Right ventricle myocardium superior (tissue), 1 donor: ENCODE results near the gene TTC9C. TPM values are rescaled to one million over a fixed set of nuclear protein-coding genes. Genes with fewer than 3 reads are reported as not detected.

Source experiments
- ATAC-seq: fragments of 200-7000 bp; cut with Tn5 transposase; one replicate; pipeline ENCODE4 v1.9.1; 2020; ENCODE audit warnings: mild to moderate bottlenecking; ENCODE audit not compliant: poor library complexity
- DNase-seq: peaks from one replicate; pipeline ENCODE4 v3.0.0-alpha.2; 2020
- intact Hi-C: fragments of 100-400 bp; cut with DNase I; formaldehyde crosslinking; loops from one replicate; pipeline ENCODE4 v1.11.2; 2022
- total RNA-seq: library from RNA; stranded (reverse); fragmentation: NEBNext Ultra II Directional; extraction: Animal tissue kit (Norgen Biotek cat#: 25700); gene quantifications from one replicate; pipeline ENCODE4 v1.2.1, GENCODE V29; 2021
- donor health status: DM: no; HTN: yes; CAD: no; lungs with severe emphysema.

Gene TTC9C
- total RNA-seq, 1 donor from 2014 or later = 14.0 TPM

DNA sequence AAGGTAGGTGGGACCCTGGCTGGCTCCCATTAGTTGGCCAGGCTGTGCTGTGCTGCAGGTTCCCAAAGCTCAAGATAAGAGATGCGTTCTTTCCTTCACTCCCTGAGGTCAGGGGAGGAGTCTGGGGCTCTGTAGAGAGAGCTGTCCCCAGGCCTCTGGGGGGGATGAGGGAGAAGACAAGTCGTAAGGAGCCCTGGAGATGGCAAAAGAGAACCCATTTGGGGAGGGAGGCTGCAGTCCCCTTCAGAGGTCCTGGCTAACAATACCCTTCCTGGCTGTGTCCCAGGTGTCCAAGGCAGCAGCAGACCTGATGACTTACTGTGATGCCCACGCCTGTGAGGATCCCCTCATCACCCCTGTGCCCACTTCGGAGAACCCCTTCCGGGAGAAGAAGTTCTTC lies 19.9 kb upstream of the TTC9C start:
- DNase-seq = no peak
- no peak for ATAC-seq
- intact Hi-C loops = no loop called here

DNA sequence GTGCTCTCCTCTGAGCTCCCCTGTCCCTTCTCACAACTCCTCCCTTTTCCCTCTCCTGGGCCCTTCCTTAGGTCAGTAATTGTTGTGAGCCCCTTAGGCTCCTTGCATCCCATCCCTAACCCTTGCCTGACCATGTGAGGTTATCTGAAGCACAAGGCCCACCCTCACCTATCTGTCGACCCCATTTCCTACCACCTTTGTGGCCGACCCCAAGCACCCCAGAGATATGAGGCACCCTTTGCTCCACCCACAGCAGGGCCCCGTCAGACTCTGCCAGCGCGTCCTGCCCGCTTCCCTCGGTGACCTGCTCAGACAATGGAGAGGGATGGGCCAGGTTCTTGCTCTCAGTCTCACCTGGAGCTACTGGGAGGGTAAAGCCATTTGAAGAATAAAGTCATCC lies 19.5 kb upstream of the TTC9C start:
- ATAC-seq (no peak), DNase-seq (no peak)
- intact Hi-C loops = no loop called here

- intact Hi-C loops = no loop called here
- DNase-seq (peak; percentile 99), ATAC-seq (peak; percentile 85)
These were observed 18.9 kb upstream of the TTC9C start for GRCh38 chr11:62709247-62710000.

DNA sequence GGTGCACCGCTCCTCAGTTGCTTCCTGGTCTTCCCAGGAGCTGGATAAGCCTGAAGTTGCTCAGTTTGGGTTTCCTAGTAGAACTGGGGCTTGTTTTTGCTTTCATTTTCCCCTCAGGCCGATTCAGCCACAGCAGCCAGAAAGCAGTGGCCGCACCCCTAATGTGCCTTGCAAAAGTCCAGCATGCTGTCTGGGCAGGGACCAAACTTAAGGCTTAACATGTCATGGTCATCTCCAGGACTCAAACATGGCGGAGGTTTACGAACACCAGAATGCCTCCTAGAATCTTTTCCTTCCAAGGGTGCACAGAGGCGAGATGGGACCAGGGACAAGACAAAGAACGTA lies 18.3 kb upstream of the TTC9C start:
- no peak for ATAC-seq
- no peak for DNase-seq
- intact Hi-C loops = no loop called here

- intact Hi-C loops = no loop called here
- no peak for ATAC-seq
These were observed 15.9 kb upstream of the TTC9C start for GRCh38 chr11:62712276-62712812.

GRCh38 chr11:62712861-62713260 lies 15.4 kb upstream of the TTC9C start:
- ATAC-seq = no peak
- intact Hi-C loops = no loop called here

More at GRCh38 chr11:62712276-62712812, 15.9 kb upstream of the TTC9C start:
- no peak for DNase-seq

DNA sequence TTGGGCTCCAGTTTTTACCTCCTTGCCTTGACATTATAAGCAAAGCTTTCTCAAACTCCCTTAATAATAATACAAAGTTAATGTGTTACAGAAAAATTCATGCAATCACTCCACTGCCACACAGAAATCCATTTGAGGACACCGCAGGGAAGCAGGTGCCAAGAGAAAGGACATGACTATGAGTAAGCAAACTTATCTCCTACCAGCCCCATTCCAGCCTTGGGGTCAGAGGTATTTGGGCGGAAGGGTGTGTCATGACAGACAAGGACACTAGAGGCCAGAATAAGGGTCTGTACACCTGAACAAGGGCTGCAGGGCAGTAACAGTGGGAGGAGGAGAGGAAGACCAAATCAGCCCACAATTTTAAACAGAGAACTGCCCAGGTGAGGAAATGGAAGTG lies 14.9 kb upstream of the TTC9C start:
- DNase-seq = no peak
- ATAC-seq = peak; percentile 10
- intact Hi-C loops = no loop called here

More at GRCh38 chr11:62712861-62713260, 15.4 kb upstream of the TTC9C start:
- DNase-seq = no peak

DNA sequence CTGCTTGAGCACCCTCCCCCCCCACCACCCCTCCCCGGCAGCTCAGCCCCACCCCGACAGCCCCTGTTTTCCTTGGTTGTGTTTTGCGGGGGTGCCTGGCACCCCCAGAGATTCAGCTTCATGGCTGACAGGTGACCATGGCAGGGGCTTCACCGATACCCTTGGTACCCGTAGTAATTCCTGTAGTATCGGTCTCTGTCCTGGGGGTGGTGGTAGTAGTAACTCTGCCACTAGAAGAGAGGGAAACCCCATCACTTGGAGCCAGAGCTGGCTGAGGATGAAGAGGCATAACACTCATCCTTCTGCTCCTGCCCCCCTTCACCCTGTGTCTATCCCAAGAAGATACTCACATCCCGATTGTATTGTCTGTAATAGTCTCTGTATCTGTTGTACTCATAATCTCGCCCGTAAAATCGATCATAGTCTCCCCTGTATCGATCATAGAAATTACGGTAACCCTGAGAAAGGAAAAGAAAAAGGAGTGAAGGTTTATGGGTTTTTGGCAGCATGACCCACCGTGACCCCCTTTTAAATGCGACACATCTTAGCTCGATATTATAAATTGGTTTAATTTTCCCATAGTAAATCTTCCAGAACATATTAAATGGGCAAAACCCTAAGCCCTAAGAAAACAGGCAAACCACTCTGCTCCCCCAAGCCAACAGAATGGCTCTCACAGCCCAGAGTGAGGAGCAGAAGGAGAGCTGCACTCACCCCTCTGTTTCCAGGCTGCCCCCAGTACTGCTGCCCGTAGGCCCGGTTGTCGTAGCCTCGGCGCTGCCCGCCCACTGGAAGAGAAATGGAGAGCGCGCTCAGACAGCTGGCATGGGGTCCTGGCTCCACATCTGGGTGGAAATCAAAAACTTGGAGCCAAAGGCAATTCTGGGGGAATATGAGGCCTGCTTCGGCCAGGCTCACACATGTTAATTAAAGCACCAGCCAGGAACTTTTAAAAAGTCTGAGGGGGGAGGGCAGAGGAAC lies 12.8 kb upstream of the TTC9C start:
- intact Hi-C loops = no loop called here
- no peak for DNase-seq
- ATAC-seq = no peak

DNA sequence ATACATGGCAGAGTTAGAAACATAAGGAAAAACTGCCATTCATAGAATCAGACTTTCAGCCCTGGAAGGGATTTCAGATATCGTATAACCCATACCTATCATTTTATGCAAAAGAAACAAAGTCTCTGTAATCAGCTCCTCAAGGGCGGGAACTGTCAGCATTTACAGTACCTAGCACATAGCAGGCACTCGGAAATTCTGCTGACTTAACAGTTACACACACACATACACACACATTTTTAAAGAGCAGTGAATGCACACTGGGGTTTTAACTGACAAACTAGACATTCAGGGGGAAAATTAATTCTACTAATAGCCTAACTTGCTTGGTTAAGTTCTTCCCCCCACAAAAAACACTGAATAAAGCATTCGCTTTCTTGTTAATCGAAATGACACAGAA lies 12.1 kb upstream of the TTC9C start:
- ATAC-seq (no peak), DNase-seq (no peak)
- intact Hi-C loops = no loop called here

DNA sequence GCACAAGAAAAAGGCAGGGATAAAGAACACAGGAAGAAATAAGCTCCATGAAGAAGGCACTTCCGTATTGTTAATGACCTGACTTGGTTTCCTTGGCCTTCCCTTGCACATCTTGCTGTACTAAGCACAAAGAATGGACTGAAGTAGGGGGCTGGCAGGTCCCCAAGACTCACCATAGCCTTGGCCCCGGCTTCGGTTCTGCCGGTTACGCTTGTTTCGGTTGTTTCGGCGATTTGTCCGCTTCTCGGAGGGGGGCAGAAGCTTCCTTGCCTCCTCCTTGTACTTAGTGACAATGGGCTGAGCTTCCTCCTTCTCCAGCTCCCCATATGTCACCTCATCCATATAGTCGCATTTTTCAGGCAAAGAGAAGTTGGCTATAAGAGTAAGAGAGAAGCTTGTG lies 11.5 kb upstream of the TTC9C start:
- intact Hi-C loops = no loop called here
- no peak for ATAC-seq

DNA sequence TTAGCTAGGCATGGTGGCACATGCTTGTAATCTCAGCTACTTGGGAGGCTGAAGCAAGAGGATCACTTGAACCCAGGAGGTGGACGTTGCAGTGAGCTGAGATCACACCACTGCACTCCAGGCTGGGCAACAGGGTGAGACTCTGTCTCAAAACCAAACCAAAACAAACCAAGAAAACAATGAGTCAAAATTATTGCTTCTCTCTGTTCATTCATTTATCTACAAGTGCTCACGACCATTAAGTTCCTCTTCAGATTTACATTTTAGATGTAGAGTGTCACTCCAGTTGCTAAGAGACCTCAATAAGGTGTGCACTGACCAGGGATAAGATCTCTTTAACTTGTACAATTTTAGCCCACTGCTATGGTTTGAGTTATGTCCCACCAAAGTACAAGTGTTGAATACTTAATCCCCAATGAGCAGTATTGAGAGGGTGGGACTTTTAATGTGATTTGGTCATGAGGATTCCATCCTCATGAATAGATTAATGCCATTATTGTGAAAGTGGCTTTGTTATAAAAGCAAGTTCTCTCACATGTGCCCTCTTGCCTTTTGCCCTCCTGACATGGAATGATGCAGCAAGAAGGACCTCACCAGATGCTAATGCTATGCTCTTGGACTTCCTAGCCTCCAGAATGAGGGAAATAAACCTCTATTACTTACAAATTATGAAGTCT lies 8.8 kb upstream of the TTC9C start:
- no peak for DNase-seq
- ATAC-seq = no peak
- intact Hi-C loops = no loop called here

More for the DNA sequence above, 11.5 kb upstream of the TTC9C start:
- no peak for DNase-seq

DNA sequence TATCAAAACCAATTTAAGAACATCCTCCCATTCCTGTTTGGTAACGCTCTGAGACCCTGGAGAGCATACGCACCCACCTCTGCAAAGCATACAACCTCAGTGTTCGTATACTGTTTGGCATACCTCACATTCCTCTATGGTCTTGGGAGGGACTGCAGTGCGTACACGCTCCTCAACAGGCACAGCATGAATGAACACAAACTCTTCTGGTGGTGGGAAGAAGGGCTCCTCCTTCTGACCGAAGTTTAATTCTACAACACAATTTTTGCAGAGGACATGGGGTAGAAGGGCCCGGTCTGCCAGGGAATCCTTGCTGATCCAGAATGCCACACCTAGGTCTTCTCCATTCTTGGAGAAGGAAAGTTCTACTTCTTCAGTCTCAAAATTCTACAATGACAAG lies 6.3 kb upstream of the TTC9C start:
- ATAC-seq (no peak), DNase-seq (no peak)
- intact Hi-C loops = no loop called here

GRCh38 chr11:62724171-62724570 lies 4.1 kb upstream of the TTC9C start:
- ATAC-seq = no peak
- DNase-seq = no peak
- intact Hi-C loops = no loop called here

DNA sequence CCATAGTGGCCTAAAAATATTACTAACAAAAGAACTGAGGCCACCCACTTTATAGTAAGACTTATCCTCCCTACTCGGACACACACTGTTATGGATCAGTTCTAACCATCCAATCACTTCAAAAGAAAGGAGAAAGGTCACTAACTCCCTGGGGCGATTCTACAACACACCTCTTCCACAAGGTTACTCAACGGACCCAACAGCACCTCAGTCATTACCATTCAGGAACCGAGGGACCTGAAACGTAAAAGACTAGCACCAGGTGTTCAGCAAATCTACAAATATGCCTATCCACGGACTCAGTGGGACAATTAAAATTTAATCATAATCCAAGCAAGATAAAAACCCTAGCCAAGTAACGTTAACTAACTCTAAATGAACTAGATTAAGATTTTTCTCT lies 2.6 kb upstream of the TTC9C start:
- DNase-seq = no peak
- ATAC-seq = no peak
- intact Hi-C loops = no loop called here

DNA sequence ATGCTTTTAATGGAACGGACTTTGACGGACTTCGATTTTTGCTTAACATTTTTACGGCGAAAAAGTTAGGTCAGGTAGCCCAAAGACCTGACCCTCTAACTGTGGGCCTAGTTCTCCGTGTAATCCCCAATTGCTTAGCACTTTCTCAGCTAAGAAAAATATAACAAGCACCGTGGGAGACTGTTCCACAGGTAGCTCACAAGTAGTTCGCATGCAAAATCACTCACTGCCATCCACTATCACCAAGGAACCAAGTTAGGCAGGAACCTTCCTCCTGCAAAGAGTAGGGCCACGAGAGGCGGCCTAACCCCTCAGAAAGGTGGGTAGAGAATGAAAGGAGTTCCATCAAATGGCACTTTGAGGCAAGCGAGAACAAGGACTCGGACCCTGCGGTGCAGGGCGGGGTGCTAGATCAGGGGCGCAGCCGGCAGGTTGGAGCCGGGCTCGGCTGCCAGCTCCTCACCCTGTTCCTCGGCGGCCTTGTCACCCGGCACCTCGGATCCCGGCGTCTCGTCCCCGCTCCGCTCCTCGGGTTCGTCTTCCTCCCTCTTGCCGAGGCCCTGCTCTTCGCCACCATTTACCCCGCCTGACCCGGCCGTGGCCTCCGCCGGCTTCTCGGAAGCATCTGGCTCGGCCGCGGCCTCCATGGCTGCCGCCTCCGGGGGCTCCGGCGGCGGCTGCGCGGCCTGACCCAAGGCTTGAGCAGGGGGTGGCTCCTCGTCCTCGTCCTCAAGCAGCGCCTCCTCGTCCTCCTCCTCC lies 2.0 kb upstream of the TTC9C start:
- intact Hi-C loops = no loop called here
- DNase-seq (no peak), ATAC-seq (no peak)

GRCh38 chr11:62726915-62727164 lies 1.4 kb upstream of the TTC9C start:
- ATAC-seq (peak; percentile 3), DNase-seq (no peak)
- intact Hi-C loops = no loop called here

DNA sequence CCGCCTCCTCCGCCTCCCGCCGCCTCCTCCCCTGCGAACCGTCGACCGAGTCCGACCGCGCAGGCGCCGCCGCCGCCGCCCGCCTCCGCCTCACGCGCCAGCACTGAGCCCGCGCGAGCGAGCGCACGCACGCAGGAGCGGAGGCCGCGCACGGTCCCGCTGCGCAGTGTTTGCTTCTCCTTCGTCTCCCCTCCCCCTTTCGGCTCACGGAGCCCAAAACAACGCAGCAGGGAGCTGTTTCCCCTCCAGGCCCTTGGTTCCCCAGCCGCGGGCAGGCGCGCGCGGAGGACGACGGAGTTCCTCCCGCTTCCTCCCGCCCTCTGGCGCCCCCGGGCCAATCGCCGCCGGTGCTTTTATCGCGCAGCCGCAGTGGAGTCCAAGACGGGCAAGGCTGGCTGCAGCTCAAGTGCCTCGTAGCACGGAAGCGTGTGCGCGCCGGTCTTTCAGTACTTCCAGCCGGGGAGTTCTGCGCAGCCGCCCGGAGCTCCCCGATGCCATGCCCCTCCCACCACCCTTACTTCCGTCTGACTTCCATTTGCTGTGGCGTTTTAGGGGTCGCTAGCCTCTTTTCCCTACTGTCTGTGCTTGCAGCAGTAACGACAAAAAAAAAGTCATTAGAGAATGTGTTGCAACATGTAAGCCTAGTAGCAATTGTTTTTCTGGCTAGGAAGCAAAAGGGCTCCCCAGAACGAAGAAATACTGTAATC lies 968 bp upstream of the TTC9C start, which contains the start of gene HNRNPUL2:
Gene HNRNPUL2, minus strand, starts transcription at position 293 of the 707 bp plus-strand sequence. CDS start 301 bp downstream, outside the sequence.
- intact Hi-C loops = no loop called here
- peak; percentile 99 for DNase-seq
- peak; percentile 94 for ATAC-seq

DNA sequence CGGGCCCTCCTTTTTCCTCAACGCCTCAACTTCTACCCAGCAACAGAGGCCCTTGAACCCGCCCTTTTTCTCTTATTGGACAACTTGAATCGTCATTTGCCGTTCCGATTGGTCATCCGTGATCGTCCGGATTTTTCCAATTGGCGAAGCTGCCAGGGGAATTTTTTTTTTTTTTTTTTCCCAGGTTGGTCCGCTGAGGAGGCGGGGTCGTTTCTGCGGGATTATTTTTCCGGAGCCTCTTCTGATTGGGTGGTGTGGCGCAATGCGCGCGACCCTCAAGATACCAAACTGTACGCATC lies 465 bp upstream of the TTC9C start:
- peak; percentile 83 for ATAC-seq
- peak; percentile 89 for DNase-seq
- intact Hi-C loops = no loop called here
